Inferior parietal cortex (tissue), 1 donor: Measurements from ENCODE around the gene KIAA0753.
A peak's percentile ranks its signal among the peaks of the same experiment; 100 is the strongest.

Experiments used
- DNase-seq: peaks from one replicate; pipeline ENCODE4 v3.0.0-alpha.2; 2016; ENCODE audit errors: extremely low spot score

The KIAA0753 gene

GRCh38 chr17:6640536-6641246 is at the start of gene KIAA0753, which contains the start of gene TXNDC17:
TSS of gene KIAA0753 (minus strand) at chr17:6640711. CDS start at chr17:6635103, 5,608 bp downstream.
TSS of gene TXNDC17 (plus strand) at chr17:6641060. CDS start at chr17:6641083, 23 bp downstream.
- DNase-seq = peak; percentile 88

GRCh38 chr17:6688944-6689343 is 48.4 kb upstream of the KIAA0753 start:
- no peak for DNase-seq

GRCh38 chr17:6686026-6686425 is 45.5 kb upstream of the KIAA0753 start:
- no peak for DNase-seq

- DNase-seq = no peak
Observed at GRCh38 chr17:6684881-6685767, 44.6 kb upstream of the KIAA0753 start.

DNA sequence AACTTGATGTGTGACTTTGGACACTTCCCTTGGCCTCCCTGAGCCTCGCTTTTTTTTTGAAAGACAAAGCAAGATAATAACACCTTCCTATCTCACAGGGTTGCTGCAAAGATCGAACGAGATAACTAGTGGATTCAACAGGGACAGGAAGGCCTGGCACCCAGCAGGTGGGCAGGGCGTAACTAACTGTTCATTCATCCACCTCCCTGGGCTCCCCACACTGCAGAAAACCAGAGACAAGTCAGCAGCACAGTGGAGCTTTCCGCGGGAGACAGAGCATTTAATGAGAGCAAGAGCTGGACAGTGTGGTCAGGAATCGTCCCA is 43.9 kb upstream of the KIAA0753 start:
- DNase-seq = no peak

- no peak for DNase-seq
Observed at GRCh38 chr17:6683730-6684459, 43.4 kb upstream of the KIAA0753 start.

DNA sequence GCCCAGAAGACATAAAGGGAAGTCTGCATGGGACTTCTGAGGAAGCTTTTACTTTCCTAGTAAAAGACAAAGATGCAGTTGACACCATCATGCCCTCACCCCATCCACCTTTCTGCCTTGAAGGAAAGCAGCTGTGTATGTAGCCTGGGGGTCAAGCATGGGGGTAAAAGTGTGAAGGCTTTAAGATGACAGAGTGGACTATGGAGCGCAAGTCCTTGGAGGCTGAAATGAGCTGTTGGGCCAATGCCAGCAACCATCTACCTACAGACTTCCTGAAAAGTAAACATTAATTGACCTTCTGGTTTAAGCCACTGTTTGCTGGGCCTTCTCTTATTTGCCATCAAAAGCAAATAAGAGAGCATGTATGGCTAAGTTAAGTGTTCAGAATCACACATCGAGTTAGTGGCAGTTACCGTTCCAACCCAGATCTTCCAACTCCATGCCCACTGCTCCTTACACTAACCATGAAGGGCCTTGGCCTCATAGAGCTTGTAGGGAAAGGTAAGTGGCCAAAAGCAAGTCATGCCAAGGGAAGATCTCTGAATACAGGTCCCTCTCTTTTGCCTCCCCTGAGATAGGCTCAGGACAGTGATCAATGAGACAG is 42.7 kb upstream of the KIAA0753 start:
- no peak for DNase-seq

- no peak for DNase-seq
Observed at GRCh38 chr17:6682339-6682738, 41.8 kb upstream of the KIAA0753 start.

DNA sequence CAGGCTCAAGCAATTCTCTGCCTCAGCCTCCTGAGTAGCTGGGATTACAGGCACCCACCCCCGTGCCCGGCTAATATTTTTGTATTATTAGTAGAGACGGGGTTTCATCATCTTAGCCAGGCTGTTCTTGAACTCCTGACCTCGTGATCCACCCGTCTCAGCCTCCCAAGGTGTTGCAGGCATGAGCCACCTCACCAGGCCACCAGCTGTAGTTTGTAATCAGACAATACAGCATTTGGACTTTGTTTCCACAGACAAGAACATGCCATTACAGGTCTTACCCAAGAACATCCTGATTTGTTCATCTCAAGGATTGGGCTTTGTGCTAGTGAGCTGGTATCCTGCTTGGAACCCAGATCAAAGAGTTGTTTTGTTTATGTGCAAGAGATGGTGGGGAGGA is 41.2 kb upstream of the KIAA0753 start:
- DNase-seq = no peak

- no peak for DNase-seq
Observed at GRCh38 chr17:6681176-6681575, 40.7 kb upstream of the KIAA0753 start.

DNA sequence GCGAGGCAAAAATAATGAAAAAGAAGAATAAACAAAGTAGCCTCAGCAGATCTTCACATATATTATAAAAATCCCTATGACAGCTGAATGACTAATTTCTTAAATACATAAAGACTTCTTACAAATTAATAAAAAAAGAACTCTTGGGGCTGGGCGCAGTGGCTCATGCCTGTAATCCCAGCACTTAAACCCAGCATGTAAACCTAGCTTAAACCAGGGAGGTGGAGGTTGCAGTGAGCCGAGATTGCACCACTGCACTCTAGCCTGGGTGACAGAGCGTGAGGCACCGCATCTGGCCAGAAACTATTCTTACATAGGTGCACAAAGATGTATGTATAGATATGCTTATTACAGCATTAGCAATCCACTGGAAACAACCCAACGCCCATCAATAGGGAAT is 38.7 kb upstream of the KIAA0753 start:
- DNase-seq = no peak

DNA sequence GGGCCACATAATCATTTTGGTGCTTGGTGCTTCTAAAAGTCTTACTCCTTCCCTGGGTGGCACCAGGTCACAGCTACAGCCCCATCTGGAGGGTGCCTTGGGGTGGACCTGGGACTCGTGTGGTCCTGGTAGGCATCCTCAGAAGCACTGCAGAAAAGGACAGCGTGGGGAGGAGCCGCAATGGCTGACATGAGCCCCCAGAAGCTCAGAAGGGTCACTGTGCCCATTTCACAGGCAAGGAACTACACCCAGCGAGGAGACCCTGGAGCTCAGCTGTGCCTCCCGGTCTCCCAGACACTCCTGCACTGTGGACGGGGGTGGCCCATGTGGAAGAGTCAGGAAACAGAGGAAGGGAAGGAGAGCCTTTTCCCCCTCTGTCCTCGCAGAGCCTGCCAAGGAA is 37.4 kb upstream of the KIAA0753 start:
- no peak for DNase-seq

- no peak for DNase-seq
Observed at GRCh38 chr17:6677158-6677831, 36.8 kb upstream of the KIAA0753 start.

DNA sequence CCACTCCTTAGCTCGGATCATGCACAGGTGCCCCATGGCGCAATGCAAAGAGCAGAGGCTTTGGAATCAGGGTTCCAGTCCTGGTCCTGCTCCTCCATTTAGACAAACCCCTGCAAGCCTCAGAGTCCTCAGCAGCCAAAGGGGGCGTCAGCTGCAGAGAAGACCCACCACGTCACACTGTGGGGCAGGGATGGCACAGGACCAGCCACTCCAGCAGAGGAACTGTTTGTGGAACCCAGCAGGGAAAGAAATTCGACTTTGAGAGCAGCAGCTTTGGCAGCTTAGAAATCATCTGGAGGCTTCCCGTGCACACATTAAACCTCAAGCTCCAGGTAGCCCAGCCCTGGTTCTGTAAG is 36.3 kb upstream of the KIAA0753 start:
- no peak for DNase-seq

GRCh38 chr17:6675201-6675825 is 34.8 kb upstream of the KIAA0753 start:
- no peak for DNase-seq

GRCh38 chr17:6674586-6674985 is 34.1 kb upstream of the KIAA0753 start:
- no peak for DNase-seq

- no peak for DNase-seq
Observed at GRCh38 chr17:6671431-6671830, 30.9 kb upstream of the KIAA0753 start.

DNA sequence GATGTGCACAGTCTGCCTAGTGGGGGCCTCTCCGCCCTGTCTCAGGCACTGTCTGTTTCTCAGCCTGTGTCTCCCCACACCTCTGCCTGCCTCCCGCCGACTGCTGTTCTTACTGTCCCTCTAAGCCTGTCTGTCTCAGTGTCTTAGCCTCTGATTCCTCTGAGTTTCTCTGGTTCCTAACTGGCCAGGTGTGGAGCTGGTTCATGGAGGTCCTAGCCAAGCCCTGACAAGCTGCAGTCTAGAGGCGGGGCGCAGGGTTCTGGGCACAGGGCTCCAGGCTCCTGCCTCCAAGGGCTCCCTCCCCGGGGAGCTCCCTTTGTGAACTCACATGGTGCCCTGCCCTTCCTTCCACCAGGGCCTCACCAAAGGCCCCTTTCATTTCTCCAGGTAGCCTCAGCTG is 30.5 kb upstream of the KIAA0753 start:
- DNase-seq = no peak

- DNase-seq = no peak
Observed at GRCh38 chr17:6670571-6670970, 30.1 kb upstream of the KIAA0753 start.

DNA sequence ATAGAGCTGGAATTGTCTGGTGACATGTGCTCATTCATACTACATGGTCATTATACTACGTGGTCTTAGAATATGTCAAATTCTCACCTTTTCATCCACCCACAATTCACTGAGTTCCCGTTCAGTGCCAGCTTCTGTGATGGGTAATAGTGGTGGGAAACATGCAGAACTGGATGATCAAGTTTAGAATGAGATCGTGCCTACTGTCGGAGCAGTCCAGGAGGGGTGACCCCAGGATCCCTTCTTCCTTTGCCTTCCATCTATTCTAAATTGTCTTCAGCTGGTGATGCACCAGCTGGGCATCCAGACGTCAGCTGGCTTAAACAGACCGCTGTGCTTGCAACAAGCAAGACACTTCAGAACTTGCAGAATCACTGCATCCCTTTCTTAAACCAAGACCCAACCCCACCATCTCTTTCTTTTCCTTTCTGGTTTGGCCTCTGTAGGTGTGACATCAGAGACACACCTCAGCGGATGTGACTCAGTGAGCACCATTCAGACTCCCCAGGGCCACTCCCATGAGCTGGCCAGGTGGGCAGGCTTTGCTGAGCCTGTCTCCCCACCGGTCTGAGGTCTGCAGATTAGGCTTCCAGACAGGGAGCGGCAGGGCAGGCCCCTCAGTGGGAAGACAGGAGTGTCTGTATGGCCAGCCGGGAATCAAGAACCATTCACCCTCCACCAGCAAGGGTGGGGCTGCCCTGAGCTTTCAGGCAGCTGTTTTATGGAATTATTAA is 29.1 kb upstream of the KIAA0753 start:
- no peak for DNase-seq
